Suppressor macrophage (primary cell): ENCODE measurements around the gene ANKRD34C.

ENCODE experiments used
- DNase-seq, 4 experiments: peaks; one replicate each; pipeline ENCODE4 v3.0.0-alpha.2; 2020 to 2022
- total RNA-seq, 17 experiments: gene quantifications; one replicate each; lab custom pipeline; 2026; ENCODE audit warnings: mixed read lengths in 6 of 17, inconsistent platforms in 3 of 17; lab: John Stamatoyannopoulos, UW

ANKRD34C gene
- 0 to 2.9 (median 0) reads per million in 17 experiments for total RNA-seq

DNA sequence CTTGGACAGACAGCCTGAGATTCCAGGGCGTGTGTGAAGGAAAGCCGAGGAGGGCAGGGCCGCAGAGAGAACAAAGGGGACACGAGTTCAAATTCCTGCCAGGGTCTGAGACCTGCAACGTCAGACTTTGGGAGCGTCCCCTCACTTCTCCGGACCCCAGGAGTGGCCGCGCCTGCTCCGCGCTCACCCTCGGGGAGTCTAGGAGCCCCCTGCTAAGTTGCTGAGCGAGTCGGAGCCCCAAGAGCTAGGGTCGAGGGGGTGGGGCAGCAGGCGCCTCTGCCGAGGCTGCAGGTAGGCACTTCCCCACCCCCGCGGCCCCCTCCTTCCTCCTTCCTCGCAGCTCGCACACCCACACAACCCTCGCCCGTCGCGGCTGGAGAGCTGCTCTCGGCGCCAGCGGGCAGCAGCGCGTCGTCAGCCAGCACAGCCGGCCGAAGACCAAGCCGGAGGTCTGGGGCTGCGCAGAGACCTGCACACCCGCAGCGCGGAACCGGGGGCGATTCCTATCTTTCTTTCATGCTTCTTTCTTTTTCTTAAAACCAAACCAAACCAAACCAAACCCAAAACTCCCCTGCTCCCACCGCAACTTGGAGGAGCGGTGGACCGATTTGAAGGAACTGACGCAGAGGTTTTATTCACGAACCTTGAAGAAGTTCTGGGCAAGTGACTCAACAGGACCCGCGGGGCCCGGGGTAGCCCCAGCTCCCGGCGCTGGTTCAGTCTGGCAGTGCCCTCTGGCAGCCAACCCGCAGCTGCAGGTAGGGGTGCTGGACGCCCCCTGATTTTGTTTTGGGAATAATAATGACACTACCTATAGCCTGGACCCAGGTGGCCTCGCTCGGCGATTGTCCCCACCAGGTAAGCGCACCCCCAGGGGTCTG lies at the start of gene ANKRD34C:
TSS of gene ANKRD34C (plus strand) at position 352 of the 881 bp plus-strand sequence. CDS start 10,563 bp downstream, outside the sequence.
- DNase-seq: no peak

- DNase-seq: no peak
Observed at GRCh38 chr15:79233236-79233635, 49.3 kb upstream of the ANKRD34C start.

DNA sequence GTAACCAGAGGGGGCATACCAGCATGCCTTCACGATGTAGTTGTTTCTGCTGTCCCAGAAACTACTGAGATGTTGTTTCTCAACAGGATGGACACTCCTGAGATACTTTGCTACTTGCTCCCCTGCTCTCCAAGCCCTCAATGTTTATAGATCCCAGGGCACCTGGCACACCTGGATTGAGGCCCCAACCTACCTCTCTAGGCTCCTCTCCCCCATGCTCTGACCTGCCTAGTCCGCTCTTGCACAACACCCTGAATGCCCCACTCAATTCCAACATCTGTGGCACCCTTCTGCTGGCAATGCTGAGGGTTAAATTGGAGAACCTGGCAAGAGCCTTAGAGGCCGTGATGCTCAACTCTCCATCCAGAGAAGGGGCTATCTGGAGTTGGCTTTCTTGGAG lies 42.5 kb upstream of the ANKRD34C start:
- DNase-seq: no peak

DNA sequence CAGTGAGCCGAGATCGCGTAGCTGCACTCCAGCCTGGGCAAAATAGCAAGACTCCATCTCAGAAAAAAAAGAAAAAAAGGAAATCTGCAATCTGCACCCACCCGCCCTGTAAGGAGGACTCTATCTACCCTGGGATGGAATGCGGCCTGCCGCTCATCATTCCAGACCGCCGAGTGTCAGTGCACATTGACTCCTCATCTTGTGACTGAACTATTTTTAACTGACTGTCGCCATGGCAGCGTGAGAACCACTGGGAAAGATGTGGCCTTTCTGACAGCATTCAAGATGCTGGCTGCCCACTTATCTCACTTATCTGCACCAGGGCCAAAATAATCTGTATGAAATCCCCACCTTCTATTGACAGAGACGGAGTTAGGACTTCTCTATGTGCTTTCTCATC lies 38.8 kb upstream of the ANKRD34C start:
- DNase-seq: no peak

DNA sequence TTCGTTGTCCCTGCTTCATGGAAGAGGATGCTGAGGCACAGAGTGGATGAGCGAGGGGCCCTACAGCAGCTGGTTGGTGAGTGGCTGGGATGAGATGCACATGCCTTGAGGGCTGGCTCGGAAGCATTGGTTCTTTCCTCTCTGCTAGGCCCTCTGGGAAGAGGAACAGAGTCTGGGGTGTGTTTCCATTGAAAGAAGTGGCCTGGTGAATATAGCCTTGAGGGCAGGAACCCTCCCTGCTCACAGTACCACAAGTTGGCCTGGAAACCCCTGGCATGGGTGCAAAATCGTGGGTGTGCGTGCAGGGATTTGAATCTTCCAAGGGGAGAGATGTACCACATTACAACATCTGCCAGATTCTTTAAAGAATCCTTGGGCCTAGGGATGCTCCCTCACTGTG lies 37.6 kb upstream of the ANKRD34C start:
- no peak for DNase-seq

DNA sequence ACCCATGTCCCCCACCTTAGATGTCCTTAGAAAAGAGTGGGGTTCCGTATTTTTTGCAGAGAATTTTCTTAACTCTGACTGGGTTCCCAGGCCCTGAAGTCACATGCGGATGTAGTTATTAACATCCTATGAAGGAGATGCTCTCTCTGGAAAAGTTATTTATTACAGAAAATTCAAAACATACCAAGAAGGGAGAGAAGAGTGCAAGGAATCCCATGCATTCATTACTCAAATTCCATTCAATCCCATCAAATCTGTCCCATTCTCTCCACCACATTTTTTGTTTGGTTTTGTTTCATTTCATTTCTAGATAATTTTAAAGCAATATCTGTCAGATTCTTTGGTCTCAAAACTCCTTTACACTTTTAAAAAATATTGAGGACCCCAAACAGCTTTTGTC lies 34.3 kb upstream of the ANKRD34C start:
- DNase-seq: no peak

- DNase-seq: no peak
Observed at GRCh38 chr15:79257454-79257853, 25.1 kb upstream of the ANKRD34C start.

DNA sequence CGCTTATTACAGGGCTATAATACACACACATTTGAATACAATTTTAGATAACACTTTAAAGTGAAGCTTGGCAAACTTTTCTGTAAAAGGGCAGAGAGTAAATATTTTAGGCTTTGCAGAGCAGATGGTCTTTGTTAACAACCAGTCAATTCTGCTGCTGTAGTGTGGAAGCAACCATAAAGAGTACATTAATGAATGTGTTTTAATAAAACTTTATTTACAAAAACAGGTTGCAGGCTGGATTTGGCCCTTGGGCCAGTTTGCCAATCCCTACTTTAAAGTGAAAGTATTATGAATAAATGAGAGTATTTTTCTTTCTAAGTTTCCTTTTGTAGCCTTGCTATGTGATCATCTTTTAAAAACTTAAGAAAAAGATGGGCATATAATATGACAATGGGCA lies 20.7 kb upstream of the ANKRD34C start:
- no peak for DNase-seq

GRCh38 chr15:79265167-79265566 lies 17.4 kb upstream of the ANKRD34C start:
- no peak for DNase-seq

DNA sequence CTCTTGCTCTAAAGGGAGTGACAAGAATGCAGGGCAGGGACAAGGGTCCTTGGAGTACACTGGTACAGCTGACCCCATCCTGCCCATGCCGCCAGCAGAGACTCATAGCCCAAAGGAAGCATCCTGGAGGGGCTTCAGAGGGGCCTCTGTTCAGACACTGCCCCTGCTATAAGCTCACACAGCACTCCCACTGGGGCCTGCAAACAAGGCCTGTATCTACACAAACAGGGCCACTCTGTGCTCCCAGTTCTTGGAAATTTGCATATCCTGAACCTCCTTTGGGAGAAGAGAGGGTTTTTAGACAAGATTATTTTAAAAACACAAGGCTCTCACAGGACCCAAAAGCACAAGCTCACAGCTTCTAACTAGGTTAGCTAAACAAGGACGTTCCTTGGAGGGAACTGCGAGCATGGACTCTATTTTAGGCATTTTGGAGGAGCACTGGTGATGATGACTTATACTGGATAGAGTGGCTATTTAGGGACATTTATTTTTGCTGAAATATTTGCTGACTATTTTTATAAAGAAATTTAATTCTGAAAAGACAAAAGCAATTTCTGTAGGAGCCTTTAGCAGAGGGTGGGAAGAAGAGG lies 16.4 kb upstream of the ANKRD34C start:
- no peak for DNase-seq

GRCh38 chr15:79283252-79284048 lies 928 bp downstream of the ANKRD34C start:
- DNase-seq: peak; percentile 36 to 67 (median 54)

GRCh38 chr15:79290642-79291275 lies 8.2 kb downstream of the ANKRD34C start:
- no peak for DNase-seq

- no peak for DNase-seq
Observed at GRCh38 chr15:79292011-79292410, 9.5 kb downstream of the ANKRD34C start.

- DNase-seq: no peak
Observed at GRCh38 chr15:79294075-79294474, 11.6 kb downstream of the ANKRD34C start.

DNA sequence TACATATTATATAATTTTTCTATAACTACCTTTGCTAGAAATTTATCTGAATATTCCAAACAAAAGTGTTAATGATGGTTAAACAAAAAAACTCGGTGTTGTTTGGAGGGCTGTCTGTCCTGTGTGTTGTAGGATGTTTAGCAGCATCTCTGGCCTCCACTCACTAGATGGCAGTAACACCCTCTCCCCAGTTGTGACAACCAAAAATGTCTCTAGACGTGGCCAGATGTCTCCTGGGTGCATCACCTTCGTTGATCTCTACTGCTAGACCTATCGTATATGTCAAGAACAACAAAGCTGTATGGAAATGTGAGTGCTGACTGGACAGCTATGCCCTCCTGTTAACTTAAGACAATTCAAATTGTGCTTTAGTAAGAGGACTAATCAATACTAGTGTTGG lies 14.1 kb downstream of the ANKRD34C start:
- no peak for DNase-seq

DNA sequence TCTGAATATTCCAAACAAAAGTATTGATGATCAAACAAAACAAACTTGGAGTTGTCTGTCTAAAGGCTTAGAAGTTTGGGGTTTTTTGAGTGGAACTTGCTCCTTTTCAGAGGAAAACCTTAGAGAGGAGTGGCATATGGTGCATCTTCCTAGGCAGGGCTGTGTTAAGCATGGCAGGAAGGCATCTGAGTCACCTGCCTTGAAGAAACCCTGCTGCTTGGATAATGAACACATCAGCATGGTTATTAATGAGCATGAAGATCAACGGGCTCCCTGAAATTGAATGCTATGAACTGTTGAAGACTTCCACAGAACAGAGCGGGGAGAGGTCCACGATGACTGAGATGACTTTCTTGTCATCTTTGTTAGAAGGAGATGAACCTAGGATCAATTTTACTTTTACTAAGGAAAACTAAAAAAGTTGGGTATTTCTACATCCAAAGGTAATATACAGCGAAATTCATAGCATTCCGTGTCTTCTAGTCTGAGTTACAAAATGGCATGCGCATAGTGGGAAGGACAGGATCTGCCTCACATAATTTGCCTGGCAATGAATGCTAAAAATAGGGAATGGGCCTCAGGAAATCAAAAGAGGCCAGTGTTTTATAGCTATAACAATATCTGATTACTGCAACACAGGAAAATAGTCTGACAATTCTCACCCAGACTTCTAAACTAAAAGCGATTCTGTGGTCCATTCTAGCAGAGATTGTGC lies 16.8 kb downstream of the ANKRD34C start:
- no peak for DNase-seq

GRCh38 chr15:79299841-79300235 lies 17.3 kb downstream of the ANKRD34C start:
- DNase-seq: no peak

- no peak for DNase-seq
Observed at GRCh38 chr15:79307251-79307650, 24.7 kb downstream of the ANKRD34C start.

DNA sequence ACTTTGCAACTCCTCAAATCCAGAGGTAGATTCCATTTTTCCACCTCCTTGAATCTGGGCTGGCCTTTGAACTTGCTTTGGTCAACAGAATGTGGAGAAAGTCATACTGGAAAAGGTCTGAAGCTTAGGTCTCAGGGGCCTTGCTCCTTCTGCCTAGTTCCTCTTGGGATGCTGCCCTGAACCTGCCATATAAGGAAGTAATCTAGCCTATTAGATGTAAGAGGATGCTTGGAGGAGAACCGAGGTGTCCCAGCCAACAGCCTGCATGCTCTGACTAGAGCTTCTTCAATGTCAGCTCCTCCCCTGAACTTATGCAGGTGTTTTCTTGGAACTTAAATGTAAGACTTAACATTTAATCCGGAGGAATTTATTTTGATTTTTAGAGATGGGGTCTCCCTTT lies 26.4 kb downstream of the ANKRD34C start:
- peak in 2 of 4 experiments; percentile 21 to 28 for DNase-seq

DNA sequence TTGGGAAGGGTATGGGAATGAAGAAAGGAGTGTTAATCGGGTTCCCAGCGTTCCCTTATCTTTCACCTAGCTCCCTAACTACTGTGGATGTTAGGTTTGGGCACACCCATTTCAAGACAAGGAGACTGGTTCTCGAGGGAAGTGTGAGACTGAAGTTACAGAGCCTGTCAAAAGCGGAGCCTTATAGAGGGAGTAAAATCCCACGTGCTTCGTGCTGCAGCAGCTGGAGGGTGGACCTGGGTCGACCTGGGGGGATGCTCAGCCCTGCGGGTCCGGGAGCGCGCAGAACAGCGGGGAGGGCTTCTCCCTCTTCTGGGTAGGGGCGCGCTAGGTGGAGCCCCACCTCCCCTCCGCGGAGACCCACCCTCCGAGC lies 28.1 kb downstream of the ANKRD34C start:
- DNase-seq: peak in 3 of 4 experiments; percentile 5 to 31 (median 18)

GRCh38 chr15:79310985-79311900 lies 28.7 kb downstream of the ANKRD34C start, which contains the start of gene TMED3:
TMED3 (plus strand) TSS chr15:79311112; CDS start chr15:79311250, 138 bp downstream.
- peak; percentile 86 to 94 (median 90) for DNase-seq
